Measurements from ENCODE around the gene SLC2A6. TPM values are rescaled to one million over a fixed set of nuclear protein-coding genes. Genes with fewer than 3 reads are reported as not detected.

The SLC2A6 gene
- total RNA-seq, 1 donor from 2014 or later: 37.4 TPM

Other genes with a start within 250 kb of the SLC2A6 start
- not detected in 2 replicates for gene ABO, start 203.9 kb downstream of the SLC2A6 start, total RNA-seq
- 22.4 and 23.9 TPM in 2 replicates for gene SURF6, start 142.9 kb downstream of the SLC2A6 start, total RNA-seq
- gene MED22, start 131.0 kb downstream of the SLC2A6 start, total RNA-seq: 40.7 and 45.7 TPM in 2 replicates
- 3,786 and 4,134 TPM in 2 replicates for gene RPL7A, start 130.9 kb downstream of the SLC2A6 start, total RNA-seq
- gene SURF1, start 122.6 kb downstream of the SLC2A6 start, total RNA-seq: 33.6 and 38.9 TPM in 2 replicates
- gene SURF2, start 122.5 kb downstream of the SLC2A6 start, total RNA-seq: 17.3 and 17.8 TPM in 2 replicates
- gene SURF4, start 103.0 kb downstream of the SLC2A6 start, total RNA-seq: 57.0 and 58.2 TPM in 2 replicates
- gene STKLD1, start 102.7 kb downstream of the SLC2A6 start, total RNA-seq: 0.37 and 0.44 TPM in 2 replicates
- gene REXO4, start 61.1 kb downstream of the SLC2A6 start, total RNA-seq: 31.6 and 33.3 TPM in 2 replicates
- 1.9 TPM in 2 replicates for gene ADAMTS13, start 56.7 kb downstream of the SLC2A6 start, total RNA-seq
- gene CACFD1, start 19.1 kb downstream of the SLC2A6 start, total RNA-seq: 13.8 and 15.0 TPM in 2 replicates
- not detected in 2 replicates for gene MYMK, start 45.9 kb upstream of the SLC2A6 start, total RNA-seq
- not detected in 2 replicates for gene ADAMTSL2, start 55.6 kb upstream of the SLC2A6 start, total RNA-seq
- gene FAM163B, start 130.3 kb upstream of the SLC2A6 start, total RNA-seq: not detected in 2 replicates
- gene DBH, start 157.3 kb upstream of the SLC2A6 start, total RNA-seq: not detected in 2 replicates

Data from activated B cell treated with CpG ODN at 0.5 μM for 24 hours (primary cell).